ENCODE results near the gene CTBP2. TPM values are rescaled to one million over a fixed set of nuclear protein-coding genes. Genes with fewer than 3 reads are reported as not detected.

Gene CTBP2
- total and polyA plus RNA-seq, 8 donors: 71.2 to 90.0 (median 84.1) TPM

- DNase-seq (peak in 2 of 4 donors; percentile 27 to 69), ATAC-seq (no peak)
- Histone ChIP-seq H3K36me3 (peaks cover 0 to 63% of the 10 kb centered on the region in 2 donors), H3K9me3 (no peaks in the 10 kb centered on the region), H3K27ac (no peak overlapping the region), H3K4me3 (no peak overlapping the region), H3K27me3 (no peaks in the 10 kb centered on the region), H3K4me1 (peaks cover 14 to 18% of the 10 kb centered on the region in 2 donors)
- intact Hi-C loops (cut with DNase I): no loop called here
- no peak for TF ChIP-seq CTCF (IDR thresholded peaks at IDR 0.05)
Observed at GRCh38 chr10:125005312-125006187, 154.8 kb downstream of the CTBP2 start.

- Histone ChIP-seq H3K27ac (no peak overlapping the region), H3K36me3 (peaks cover 0 to 71% of the 10 kb centered on the region in 2 donors), H3K4me3 (no peak overlapping the region), H3K9me3 (no peaks in the 10 kb centered on the region), H3K4me1 (peaks cover 22 to 26% of the 10 kb centered on the region in 2 donors), H3K27me3 (no peaks in the 10 kb centered on the region)
- DNase-seq: peak in 2 of 4 donors; percentile 27 to 50
- ATAC-seq: no peak
- TF ChIP-seq CTCF (IDR thresholded peaks at IDR 0.05): no peak
- intact Hi-C loops (cut with DNase I): no loop called here
Observed at GRCh38 chr10:125004571-125005311, 155.6 kb downstream of the CTBP2 start.

GRCh38 chr10:125003901-125004467 lies 156.4 kb downstream of the CTBP2 start:
- DNase-seq (peak in 2 of 4 donors; percentile 27 to 59), ATAC-seq (no peak)
- no peak overlapping the region for H3K27ac ChIP-seq
- intact Hi-C loops (cut with DNase I): no loop called here
- H3K4me1 ChIP-seq: peaks cover 27 to 28% of the 10 kb centered on the region in 2 donors
- no peak for TF ChIP-seq CTCF (IDR thresholded peaks at IDR 0.05)
- no peaks in the 10 kb centered on the region for H3K9me3 ChIP-seq
- no peak overlapping the region for H3K4me3 ChIP-seq
- H3K36me3 ChIP-seq: peaks cover 0 to 78% of the 10 kb centered on the region in 2 donors
- H3K27me3 ChIP-seq: no peaks in the 10 kb centered on the region

- no peaks in the 10 kb centered on the region for H3K9me3 ChIP-seq
- ATAC-seq: no peak
- no peak overlapping the region for H3K27ac ChIP-seq
- H3K27me3 ChIP-seq: no peaks in the 10 kb centered on the region
- TF ChIP-seq CTCF (IDR thresholded peaks at IDR 0.05): no peak
- DNase-seq: peak in 2 of 4 donors; percentile 28 to 68
- H3K4me3 ChIP-seq: no peak overlapping the region
- peaks cover 0 to 85% of the 10 kb centered on the region in 2 donors for H3K36me3 ChIP-seq
- intact Hi-C loops (cut with DNase I): no loop called here
- peaks cover 27 to 30% of the 10 kb centered on the region in 2 donors for H3K4me1 ChIP-seq
Observed at GRCh38 chr10:125003146-125003900, 157.0 kb downstream of the CTBP2 start.

All from left lung (tissue), 10 donors.